ENCODE measurements around the gene AUTS2. TPM values are rescaled to one million over a fixed set of nuclear protein-coding genes. Genes with fewer than 3 reads are reported as not detected.

The AUTS2 gene
- polyA plus RNA-seq, 3 donors = 3.1 to 8.3 (median 7.9) TPM

- no peak overlapping the region for H3K27ac ChIP-seq (ENCODE audit: low read depth, low read length)
- 85 to 94% (median 92%) methylated on average over 6 of the region's 6 CpGs for WGBS, 3 donors
Observed at GRCh38 chr7:70545214-70545613, 946.9 kb downstream of the AUTS2 start.

- WGBS, 3 donors = 79 to 86% (median 81%) methylated on average over 3 of the region's 3 CpGs
Observed at GRCh38 chr7:70552141-70552540, 953.9 kb downstream of the AUTS2 start.

GRCh38 chr7:70553364-70553763 lies 955.1 kb downstream of the AUTS2 start:
- 65 to 83% (median 69%) methylated on average over 1 of the region's 1 CpG for WGBS, 3 donors
- H3K27ac ChIP-seq (ENCODE audit: low read depth, low read length) = no peak overlapping the region

More at GRCh38 chr7:70552141-70552540, 953.9 kb downstream of the AUTS2 start:
- H3K27ac ChIP-seq (ENCODE audit: low read depth, low read length) = no peak overlapping the region

- WGBS, 3 donors = 85 to 95% (median 95%) methylated on average over 1 of the region's 1 CpG
- no peak overlapping the region for H3K27ac ChIP-seq (ENCODE audit: low read depth, low read length)
Observed at GRCh38 chr7:70554646-70555045, 956.4 kb downstream of the AUTS2 start.

- WGBS, 3 donors = 89 to 93% (median 92%) methylated on average over 2 of the region's 2 CpGs
Observed at GRCh38 chr7:70556761-70557160, 958.5 kb downstream of the AUTS2 start.

GRCh38 chr7:70557338-70557737 lies 959.1 kb downstream of the AUTS2 start:
- 40 to 88% (median 83%) methylated on average over 4 of the region's 4 CpGs for WGBS, 3 donors
- H3K27ac ChIP-seq (ENCODE audit: low read depth, low read length) = no peak overlapping the region

More at GRCh38 chr7:70556761-70557160, 958.5 kb downstream of the AUTS2 start:
- H3K27ac ChIP-seq (ENCODE audit: low read depth, low read length) = no peak overlapping the region

GRCh38 chr7:70559815-70560214 lies 961.5 kb downstream of the AUTS2 start:
- 90 to 95% (median 93%) methylated on average over 5 of the region's 5 CpGs for WGBS, 3 donors
- no peak overlapping the region for H3K27ac ChIP-seq (ENCODE audit: low read depth, low read length)

GRCh38 chr7:70563960-70564359 lies 965.7 kb downstream of the AUTS2 start:
- WGBS, 3 donors = 75 to 89% (median 87%) methylated on average over 2 of the region's 2 CpGs
- H3K27ac ChIP-seq (ENCODE audit: low read depth, low read length) = no peak overlapping the region

GRCh38 chr7:70565721-70566370 lies 967.6 kb downstream of the AUTS2 start:
- H3K27ac ChIP-seq (ENCODE audit: low read depth, low read length) = no peak overlapping the region
- 52 to 72% (median 63%) methylated on average over 4 of the region's 4 CpGs for WGBS, 3 donors

- no peak overlapping the region for H3K27ac ChIP-seq (ENCODE audit: low read depth, low read length)
- WGBS, 3 donors = 69 to 80% (median 70%) methylated on average over 3 of the region's 3 CpGs
Observed at GRCh38 chr7:70566671-70567070, 968.4 kb downstream of the AUTS2 start.

- WGBS, 3 donors = 45 to 92% (median 81%) methylated on average over 8 of the region's 8 CpGs
- no peak overlapping the region for H3K27ac ChIP-seq (ENCODE audit: low read depth, low read length)
Observed at GRCh38 chr7:70568674-70569334, 970.5 kb downstream of the AUTS2 start.

GRCh38 chr7:70569335-70569819 lies 971.1 kb downstream of the AUTS2 start:
- no peak overlapping the region for H3K27ac ChIP-seq (ENCODE audit: low read depth, low read length)
- WGBS, 3 donors = 47 to 94% (median 90%) methylated on average over 4 of the region's 4 CpGs

GRCh38 chr7:70570029-70570428 lies 971.8 kb downstream of the AUTS2 start:
- no peak overlapping the region for H3K27ac ChIP-seq (ENCODE audit: low read depth, low read length)
- 69 to 94% (median 93%) methylated on average over 4 of the region's 4 CpGs for WGBS, 3 donors

- no peak overlapping the region for H3K27ac ChIP-seq (ENCODE audit: low read depth, low read length)
- 51 to 90% (median 73%) methylated on average over 3 of the region's 3 CpGs for WGBS, 3 donors
Observed at GRCh38 chr7:70570961-70571360, 972.7 kb downstream of the AUTS2 start.

- WGBS, 3 donors = 87 to 91% (median 88%) methylated on average over 5 of the region's 5 CpGs
- no peak overlapping the region for H3K27ac ChIP-seq (ENCODE audit: low read depth, low read length)
Observed at GRCh38 chr7:70571403-70571934, 973.2 kb downstream of the AUTS2 start.

GRCh38 chr7:70571961-70572360 lies 973.7 kb downstream of the AUTS2 start:
- no peak overlapping the region for H3K27ac ChIP-seq (ENCODE audit: low read depth, low read length)

GRCh38 chr7:70572571-70572970 lies 974.3 kb downstream of the AUTS2 start:
- no peak overlapping the region for H3K27ac ChIP-seq (ENCODE audit: low read depth, low read length)
- WGBS, 3 donors = 91 to 98% (median 93%) methylated on average over 6 of the region's 6 CpGs

More at GRCh38 chr7:70571961-70572360, 973.7 kb downstream of the AUTS2 start:
- WGBS, 3 donors = 92 to 96% (median 95%) methylated on average over 10 of the region's 10 CpGs

GRCh38 chr7:70573071-70573661 lies 974.9 kb downstream of the AUTS2 start:
- 89 to 96% (median 91%) methylated on average over 9 of the region's 9 CpGs for WGBS, 3 donors

GRCh38 chr7:70573696-70574095 lies 975.4 kb downstream of the AUTS2 start:
- no peak overlapping the region for H3K27ac ChIP-seq (ENCODE audit: low read depth, low read length)
- WGBS, 3 donors = 82 to 88% (median 88%) methylated on average over 3 of the region's 3 CpGs

More at GRCh38 chr7:70573071-70573661, 974.9 kb downstream of the AUTS2 start:
- no peak overlapping the region for H3K27ac ChIP-seq (ENCODE audit: low read depth, low read length)
